GM12878 (cell line): ENCODE results near the gene MTF2. TPM values are rescaled to one million over a fixed set of nuclear protein-coding genes. Genes with fewer than 3 reads are reported as not detected.

Source experiments
- ATAC-seq: fragments of 200-7000 bp; cut with Tn5 transposase; 3 replicates; pipeline ENCODE4 v1.9.1; 2020; ENCODE audit warnings: mild to moderate bottlenecking, moderate library complexity
- BruUV-seq: library from RNA; stranded (reverse); fragments of 400-500 nt; replicated peaks from 2 replicates; lab custom pipeline; 2021; lab: Mats Ljungman, UMichigan
- CTCF ChIA-PET: fragments of 300-600 bp; sonication (Branson Sonifier 250); formaldehyde crosslinking; extraction: SDS; loops from one replicate; lab custom pipeline; 2021; ENCODE audit warnings: inconsistent platforms; lab: Yijun Ruan, JAX
- POLR2A ChIA-PET: fragments of 350-600 bp; formaldehyde crosslinking; extraction: SDS; loops from one replicate; lab custom pipeline; 2021; ENCODE audit warnings: inconsistent platforms; lab: Charles Lee
- RAD21 ChIA-PET: fragments of 300-600 bp; sonication (Branson Sonifier 250); formaldehyde crosslinking; loops from one replicate; lab custom pipeline; 2023; ENCODE audit warnings: antibody characterized with exemption; ENCODE audit not compliant: unreplicated experiment; lab: Charles Lee
- SMC1A ChIA-PET: fragments of 300-600 bp; sonication (Branson Sonifier 250); formaldehyde crosslinking; loops from one replicate; lab custom pipeline; 2023; ENCODE audit not compliant: unreplicated experiment, uncharacterized antibody; lab: Charles Lee
- DNase-seq: peaks from one replicate; pipeline ENCODE4 v3.0.0-alpha.2; 2011; ENCODE audit warnings: low read depth, low spot score
- FAIRE-seq: peaks from 3 replicates; lab custom pipeline; 2011; peaks lifted over from hg19 to GRCh38; lab: Jason Lieb, UNC
- H2AFZ ChIP-seq: 2 replicates; pipeline ENCODE4 v1.6.0; 2011; ENCODE audit warnings: low read depth, low read length, control low read depth; ENCODE audit not compliant: control insufficient read depth
- H3K27ac ChIP-seq: 2 replicates; pipeline ENCODE4 v1.5.1; 2011; ENCODE audit warnings: control low read depth; ENCODE audit not compliant: control insufficient read depth, insufficient read depth
- H3K27me3 ChIP-seq, 2 experiments: replicated peaks in 1 of 2; 2 replicates each; pipeline versions ENCODE4 v1.6.0 to v1.6.1; 2011; ENCODE audit warnings: low read length in 1 of 2; ENCODE audit not compliant: control insufficient read depth in 2 of 2, insufficient read depth in 2 of 2
- H3K36me3 ChIP-seq, 2 experiments: 2 replicates each; pipeline ENCODE4 v1.5.1; 2011; ENCODE audit warnings: low read length in 1 of 2; ENCODE audit not compliant: control insufficient read depth in 2 of 2, insufficient read depth in 2 of 2
- H3K4me1 ChIP-seq: 2 replicates; pipeline ENCODE4 v1.6.1; 2011; ENCODE audit warnings: mild to moderate bottlenecking, low read length, moderate library complexity, mixed read lengths; ENCODE audit not compliant: control insufficient read depth, insufficient read depth
- H3K4me2 ChIP-seq: 2 replicates; pipeline ENCODE4 v1.6.0; 2011; ENCODE audit warnings: control low read depth; ENCODE audit not compliant: control insufficient read depth, insufficient read depth
- H3K4me3 ChIP-seq: fragments of 200-600 bp; sonication (generic); 2 replicates; pipeline ENCODE4 v1.5.1; 2016
- H3K79me2 ChIP-seq: 2 replicates; pipeline ENCODE4 v1.6.0; 2011; ENCODE audit warnings: low read length; ENCODE audit not compliant: control insufficient read depth, insufficient read depth
- H3K9ac ChIP-seq: 2 replicates; pipeline ENCODE4 v1.8.0; 2011; ENCODE audit warnings: low read length, control low read depth, mixed read lengths; ENCODE audit not compliant: control insufficient read depth, insufficient read depth
- H3K9me3 ChIP-seq: replicated peaks from 3 replicates; pipeline ENCODE4 v1.5.1; 2011; ENCODE audit warnings: mild to moderate bottlenecking, low read length; ENCODE audit not compliant: control insufficient read depth, insufficient read depth
- H4K20me1 ChIP-seq: 2 replicates; pipeline ENCODE4 v1.6.0; 2011; ENCODE audit not compliant: control insufficient read depth, insufficient read depth
- HSF1 ChIP-seq: fragments of 150-350 bp; IDR thresholded peaks from 2 replicates; pipeline ENCODE4 v1.6.1; 2014; ENCODE audit warnings: mild to moderate bottlenecking, low read depth, low read length
- RAD21 ChIP-seq: IDR thresholded peaks from 2 replicates; pipeline ENCODE4 v1.6.1; 2011; ENCODE audit warnings: mild to moderate bottlenecking, low read depth, low read length, moderate library complexity; ENCODE audit not compliant: insufficient read depth
- SMAD1 ChIP-seq: fragments of 450-650 bp; IDR thresholded peaks from 2 replicates; pipeline ENCODE4 v1.6.1; 2018; ENCODE audit warnings: mild to moderate bottlenecking, low read depth; ENCODE audit not compliant: partially characterized antibody
- SRF ChIP-seq, 2 experiments: IDR thresholded peaks; 2 replicates each; pipeline ENCODE4 v1.6.1; 2011; ENCODE audit warnings: low read depth in 2 of 2, low read length in 2 of 2, mild to moderate bottlenecking in 1 of 2, moderate library complexity in 1 of 2
- WGBS: methylation state at CpG from one replicate; pipeline ENCODE4 v1.1.6; 2016; ENCODE audit warnings: low lambda C conversion rate; ENCODE audit not compliant: insufficient replicate concordance, insufficient coverage; ENCODE audit errors: missing lambda C conversion rate; 5-methylcytosine and 5-hydroxymethylcytosine counted together
- in situ Hi-C: fragments of 300-500 bp; cut with MboI; formaldehyde crosslinking; loops from 9 replicates; pipeline ENCODE4 v1.14.3; 2018; ENCODE audit warnings: mixed read lengths
- intact Hi-C: fragments of 100-400 bp; cut with micrococcal nuclease; formaldehyde crosslinking; loops from one replicate; pipeline ENCODE4 v1.14.2; 2022; ENCODE audit not compliant: unreplicated experiment
- polyA plus RNA-seq, 11 experiments: library from polyadenylated mRNA; depleted of rRNA in 4 of 11; unstranded in 6 of 11; stranded (reverse) in 5 of 11; fragments of >200 nt; fragmentation: Nextera tagmentation in 4 of 11; fragmentation: Illumina TruSeq in 1 of 11; extraction: Ambion mirVana in 4 of 11; extraction: Trizol in 1 of 11; gene quantifications; 1 replicate in 1 of 11; 2 replicates in 10 of 11; pipeline versions ENCODE4 v1.2.1 to v1.2.3, GENCODE V29; 2011 to 2016; ENCODE audit warnings: inconsistent platforms in 2 of 11, missing spikeins in 2 of 11, low read depth in 1 of 11
- total RNA-seq, 4 experiments: library from RNA; depleted of rRNA in 3 of 4; stranded (reverse); fragments of >200 nt in 3 of 4; fragmentation: Illumina TruSeq in 1 of 4; extraction: Trizol in 1 of 4; gene quantifications; 2 replicates each; pipeline versions ENCODE4 v1.2.1 to v1.2.3, GENCODE V29; 2013 to 2021
- TF ChIP-seq, protein P1 (sequence below): IDR thresholded peaks from 2 replicates; pipeline ENCODE4 v1.6.1; 2011; ENCODE audit warnings: low read depth, low read length, improper control_type of control experiment, borderline replicate concordance

MTF2 gene
- total and polyA plus RNA-seq, 10 of the 15 experiments (the other 5 are each of a cell fraction or from before 2014, with no cell fraction given) = 22.6 to 74.9 (median 42.8) TPM

DNA sequence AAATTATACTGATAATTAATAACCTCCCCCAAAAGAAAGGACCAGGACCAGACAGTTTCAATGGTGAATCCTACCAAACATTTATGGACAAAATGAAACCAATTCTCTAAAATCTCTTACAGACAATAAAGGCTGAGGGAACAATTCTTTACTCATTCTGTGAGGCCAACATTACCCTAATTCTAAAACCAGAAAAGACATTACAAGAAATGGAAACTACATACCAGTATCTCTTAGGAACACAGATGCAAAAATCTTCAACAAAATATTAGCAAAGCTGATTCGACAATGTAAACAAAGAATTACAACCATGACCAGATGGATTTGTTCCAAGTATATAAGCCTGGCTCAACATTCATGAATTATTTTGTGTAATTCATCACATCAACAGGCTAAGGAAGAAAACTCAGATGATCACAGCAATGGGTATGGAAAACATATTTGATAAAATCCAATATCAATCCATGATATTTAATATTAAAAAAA is 92.5 kb downstream of the MTF2 start:
- H3K4me2 ChIP-seq = peak overlapping the region; percentile 68
- POLR2A ChIA-PET = interaction anchor here (0.6 to 3.0 kb wide), 2 partner anchors 10 to 213 kb away, joined by 3 to 11 read pairs; no protein-coding TSS in a partner anchor
- H3K27me3 ChIP-seq = no peaks in the 10 kb centered on the region
- H3K27ac ChIP-seq = peak overlapping the region; percentile 31; the same call in 1 of the 2 replicates
- TF ChIP-seq SMAD1 = no peak
- TF ChIP-seq HSF1 = no peak
- TF ChIP-seq, protein P1, sequence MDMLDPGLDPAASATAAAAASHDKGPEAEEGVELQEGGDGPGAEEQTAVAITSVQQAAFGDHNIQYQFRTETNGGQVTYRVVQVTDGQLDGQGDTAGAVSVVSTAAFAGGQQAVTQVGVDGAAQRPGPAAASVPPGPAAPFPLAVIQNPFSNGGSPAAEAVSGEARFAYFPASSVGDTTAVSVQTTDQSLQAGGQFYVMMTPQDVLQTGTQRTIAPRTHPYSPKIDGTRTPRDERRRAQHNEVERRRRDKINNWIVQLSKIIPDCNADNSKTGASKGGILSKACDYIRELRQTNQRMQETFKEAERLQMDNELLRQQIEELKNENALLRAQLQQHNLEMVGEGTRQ = no peak
- no peak for TF ChIP-seq SRF (IDR thresholded peaks at IDR 0.05; ENCODE audit: low read depth in 2 of 2, low read length in 2 of 2)
- TF ChIP-seq RAD21 = no peak
- H3K9me3 ChIP-seq = peaks cover 18% of the 10 kb centered on the region
- peaks cover 5% of the 10 kb centered on the region; the same call in 1 of the 2 replicates for H3K4me1 ChIP-seq
- no peak overlapping the region for H2AFZ ChIP-seq
- H3K9ac ChIP-seq = peak overlapping the region; percentile 20; the same call in 1 of the 2 replicates
- in situ Hi-C loops (no loop called here), intact Hi-C loops (loop anchor here (10.0 kb wide), 1 partner anchor 337 kb away; the partner anchor contains the start of gene RPL5)
- CTCF ChIA-PET = interaction anchor here (0.7 to 1.1 kb wide), 3 partner anchors 67 to 122 kb away, joined by 3 read pairs; no protein-coding TSS in a partner anchor
- peak overlapping the region; percentile 43 for H3K4me3 ChIP-seq
- ATAC-seq (peak; percentile 28), DNase-seq (no peak), FAIRE-seq (no peak)
- no TSS peak for BruUV-seq
- peaks cover 2 to 6% of the 10 kb centered on the region in 2 experiments; a peak in 3 of 4 replicates for H3K36me3 ChIP-seq
- RAD21 ChIA-PET = interaction anchor here (1.4 to 1.9 kb wide), 2 partner anchors 17 to 29 kb away, joined by 3 to 4 read pairs; no protein-coding TSS in a partner anchor
- SMC1A ChIA-PET = interaction anchor here (1.1 to 3.4 kb wide), 4 partner anchors 20 to 91 kb away, joined by 3 to 17 read pairs (median 6); no protein-coding TSS in a partner anchor
- no peaks in the 10 kb centered on the region for H4K20me1 ChIP-seq
- peaks cover 89% of the 10 kb centered on the region for H3K79me2 ChIP-seq
- WGBS = 97% methylated on average over 1 of the region's 1 CpG
